MG63 (cell line): ENCODE results near the gene FAM53B. TPM values are rescaled to one million over a fixed set of nuclear protein-coding genes. Genes with fewer than 3 reads are reported as not detected.

ENCODE experiments used
- DNase-seq: peaks from one replicate; pipeline ENCODE4 v3.0.0-alpha.2; 2020
- H3K27me3 ChIP-seq: fragments of 250-450 bp; sonication (Bioruptor Pico); 2 replicates; pipeline ENCODE4 v1.5.1; 2020; ENCODE audit warnings: mild to moderate bottlenecking, moderate library complexity
- H3K36me3 ChIP-seq: fragments of 250-450 bp; sonication (Bioruptor Pico); 2 replicates; pipeline ENCODE4 v1.5.1; 2020; ENCODE audit warnings: mild to moderate bottlenecking, moderate library complexity
- H3K4me3 ChIP-seq: fragments of 250-450 bp; sonication (Bioruptor Pico); 2 replicates; pipeline ENCODE4 v1.5.1; 2020; ENCODE audit warnings: mild to moderate bottlenecking, moderate library complexity
- H3K9me3 ChIP-seq: fragments of 250-450 bp; sonication (Bioruptor Pico); 2 replicates; pipeline ENCODE4 v1.5.1; 2020; ENCODE audit warnings: mild to moderate bottlenecking, moderate library complexity
- total RNA-seq: library from RNA; depleted of rRNA; stranded (reverse); fragments of >200 nt; shearing (Covaris generic); gene quantifications from 2 replicates; pipeline ENCODE4 v1.2.3, GENCODE V29; 2014; ENCODE audit warnings: low replicate concordance

FAM53B gene
- total RNA-seq, 1 experiment from 2014 or later: 14.4 TPM

GRCh38 chr10:124681626-124682552 is 62.3 kb downstream of the FAM53B start:
- H3K4me3 ChIP-seq: no peak overlapping the region
- H3K36me3 ChIP-seq: peaks cover 10% of the 10 kb centered on the region
- DNase-seq: no peak
- no peaks in the 10 kb centered on the region for H3K9me3 ChIP-seq
- no peaks in the 10 kb centered on the region for H3K27me3 ChIP-seq

GRCh38 chr10:124681091-124681490 is 63.1 kb downstream of the FAM53B start:
- no peak for DNase-seq
- no peaks in the 10 kb centered on the region for H3K9me3 ChIP-seq
- no peak overlapping the region for H3K4me3 ChIP-seq
- peaks cover 10% of the 10 kb centered on the region for H3K36me3 ChIP-seq
- H3K27me3 ChIP-seq: no peaks in the 10 kb centered on the region

DNA sequence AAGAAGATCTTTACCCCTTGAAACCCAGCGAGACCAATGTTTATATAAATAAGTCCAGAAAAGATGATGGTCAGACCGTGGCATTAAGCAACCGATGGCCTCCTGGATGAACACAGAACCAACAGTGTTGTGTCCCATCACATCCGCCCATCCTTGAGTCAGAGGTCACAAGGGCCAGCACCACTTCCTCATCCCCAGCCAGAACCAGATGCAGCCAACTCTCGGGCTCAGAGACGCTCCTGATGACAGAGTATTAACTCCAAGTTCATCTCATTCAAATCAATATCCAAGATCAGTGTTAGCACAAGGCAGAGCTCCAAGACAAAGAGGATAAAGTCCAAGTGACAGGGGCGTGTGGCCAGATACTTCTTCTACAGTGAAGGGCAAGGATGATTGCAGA is 63.5 kb downstream of the FAM53B start:
- DNase-seq: no peak
- Histone ChIP-seq H3K4me3 (no peak overlapping the region), H3K9me3 (no peaks in the 10 kb centered on the region), H3K27me3 (no peaks in the 10 kb centered on the region), H3K36me3 (peaks cover 10% of the 10 kb centered on the region)

DNA sequence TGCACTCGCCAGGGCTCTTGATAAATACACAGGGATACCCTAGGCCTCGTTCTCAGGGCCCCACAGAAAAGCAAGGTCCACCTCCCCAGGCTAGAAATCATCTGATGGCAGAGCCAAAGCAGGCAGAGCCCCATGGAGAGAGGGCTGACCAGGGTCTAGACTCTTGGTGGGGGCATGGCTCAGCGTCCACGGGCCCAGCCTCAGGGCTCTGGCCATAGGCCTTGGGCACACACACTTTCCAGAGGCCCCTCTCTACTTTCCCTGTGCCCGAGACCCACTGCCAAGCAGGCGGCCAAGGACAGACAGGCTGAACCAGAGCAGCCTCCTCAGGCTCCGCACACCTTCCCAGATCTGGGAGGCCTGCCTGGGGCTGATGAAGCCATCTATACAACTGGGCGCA is 64.8 kb downstream of the FAM53B start:
- Histone ChIP-seq H3K36me3 (peaks cover 10% of the 10 kb centered on the region), H3K27me3 (no peaks in the 10 kb centered on the region), H3K9me3 (no peaks in the 10 kb centered on the region), H3K4me3 (no peak overlapping the region)
- no peak for DNase-seq

GRCh38 chr10:124678557-124679240 is 65.5 kb downstream of the FAM53B start:
- no peak for DNase-seq
- H3K9me3 ChIP-seq: no peaks in the 10 kb centered on the region
- peaks cover 10% of the 10 kb centered on the region for H3K36me3 ChIP-seq
- no peak overlapping the region for H3K4me3 ChIP-seq
- H3K27me3 ChIP-seq: no peaks in the 10 kb centered on the region

DNA sequence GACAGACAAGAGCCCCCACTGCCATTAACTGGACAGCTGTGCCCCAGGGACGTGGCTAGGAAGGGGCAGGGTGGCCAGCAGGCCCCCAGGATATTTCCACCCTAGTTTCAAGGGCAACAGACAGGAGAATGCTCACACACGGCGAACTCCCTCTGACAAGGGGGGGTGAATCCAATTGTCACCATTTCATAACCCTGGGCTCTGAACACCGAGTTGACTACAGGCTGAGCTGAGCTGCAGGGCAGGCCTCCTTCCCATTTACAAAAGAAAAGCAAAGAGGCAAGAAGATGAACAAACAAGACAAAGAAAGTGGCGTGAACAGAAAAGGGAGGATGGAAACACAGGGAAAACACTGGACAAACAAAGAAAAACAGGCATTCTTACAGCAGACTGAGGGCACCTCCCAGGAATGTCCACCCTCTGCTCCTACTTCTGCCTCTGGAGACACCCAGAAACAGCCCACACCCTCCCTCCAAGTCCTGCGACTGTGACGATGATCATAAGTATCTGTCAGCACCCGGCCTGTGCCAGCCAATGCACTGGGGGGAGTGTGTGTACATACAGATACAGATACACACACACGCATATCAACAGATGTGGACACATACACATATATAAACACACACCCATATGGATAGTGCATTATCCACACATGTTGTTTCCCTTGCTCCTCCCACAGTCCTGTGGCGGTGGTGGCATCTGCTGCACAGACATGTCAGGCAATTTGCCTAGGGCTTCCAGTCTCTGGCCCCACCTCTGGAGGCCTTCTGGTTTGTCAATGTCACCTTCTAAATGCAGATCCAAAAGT is 66.2 kb downstream of the FAM53B start:
- H3K4me3 ChIP-seq: no peak overlapping the region
- DNase-seq: no peak
- no peaks in the 10 kb centered on the region for H3K27me3 ChIP-seq
- H3K9me3 ChIP-seq: no peaks in the 10 kb centered on the region
- H3K36me3 ChIP-seq: peaks cover 6% of the 10 kb centered on the region; the same call in 1 of the 2 replicates

DNA sequence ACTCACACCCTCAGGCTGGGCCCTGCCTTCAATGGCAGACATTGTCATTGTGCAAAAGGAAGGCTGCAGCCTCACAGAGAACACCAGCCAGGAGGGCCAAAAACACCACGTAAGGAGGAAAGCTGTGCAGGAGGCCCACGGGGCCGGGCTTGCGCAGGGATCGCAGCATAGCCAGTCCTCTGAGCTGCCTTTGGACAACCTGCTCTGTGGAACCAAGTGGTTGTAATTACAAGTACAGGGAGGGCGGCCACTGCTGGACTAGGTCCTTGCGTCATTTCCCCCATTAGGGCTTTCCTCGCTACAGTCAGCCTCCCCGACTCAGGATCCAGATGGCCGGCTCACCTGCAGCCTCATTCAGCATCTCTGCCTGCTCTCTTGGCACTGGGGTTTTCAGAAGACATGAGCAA is 66.9 kb downstream of the FAM53B start:
- no peaks in the 10 kb centered on the region for H3K9me3 ChIP-seq
- no peak for DNase-seq
- no peak overlapping the region for H3K4me3 ChIP-seq
- no peaks in the 10 kb centered on the region for H3K27me3 ChIP-seq
- H3K36me3 ChIP-seq: peaks cover 6% of the 10 kb centered on the region; the same call in 1 of the 2 replicates

GRCh38 chr10:124676416-124677062 is 67.6 kb downstream of the FAM53B start:
- Histone ChIP-seq H3K4me3 (no peak overlapping the region), H3K27me3 (no peaks in the 10 kb centered on the region), H3K36me3 (peaks cover 6% of the 10 kb centered on the region; the same call in 1 of the 2 replicates), H3K9me3 (no peaks in the 10 kb centered on the region)
- DNase-seq: no peak

GRCh38 chr10:124675824-124676223 is 68.4 kb downstream of the FAM53B start:
- H3K9me3 ChIP-seq: no peaks in the 10 kb centered on the region
- no peak for DNase-seq
- H3K27me3 ChIP-seq: no peaks in the 10 kb centered on the region
- peaks cover 1% of the 10 kb centered on the region; the same call in 1 of the 2 replicates for H3K36me3 ChIP-seq
- no peak overlapping the region for H3K4me3 ChIP-seq

DNA sequence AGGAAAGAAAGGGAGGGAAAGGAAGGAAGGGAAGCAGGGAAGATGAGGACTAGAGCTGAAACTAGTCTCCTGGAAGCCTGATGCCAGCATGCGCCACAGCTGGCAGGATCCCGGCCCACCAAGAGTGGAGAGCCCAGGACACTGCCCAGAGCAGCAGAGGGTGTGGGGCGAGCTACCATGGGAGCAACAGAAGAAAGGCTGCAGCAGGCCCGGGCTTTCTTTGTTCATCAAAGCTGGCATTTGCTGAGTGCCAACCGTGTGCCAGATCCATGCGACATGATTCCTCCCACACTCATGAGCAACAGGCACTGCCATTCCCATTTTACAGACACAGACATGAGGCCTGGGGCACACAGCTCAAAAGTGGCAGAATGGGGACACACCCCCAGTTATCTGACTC is 68.9 kb downstream of the FAM53B start:
- Histone ChIP-seq H3K4me3 (no peak overlapping the region), H3K36me3 (no peaks in the 10 kb centered on the region)
- no peak for DNase-seq

GRCh38 chr10:124674768-124675222 is 69.4 kb downstream of the FAM53B start:
- H3K36me3 ChIP-seq: no peaks in the 10 kb centered on the region
- no peaks in the 10 kb centered on the region for H3K27me3 ChIP-seq
- H3K4me3 ChIP-seq: no peak overlapping the region
- no peaks in the 10 kb centered on the region for H3K9me3 ChIP-seq
- DNase-seq: no peak

More for the DNA sequence above, 68.9 kb downstream of the FAM53B start:
- Histone ChIP-seq H3K9me3 (no peaks in the 10 kb centered on the region), H3K27me3 (no peaks in the 10 kb centered on the region)

DNA sequence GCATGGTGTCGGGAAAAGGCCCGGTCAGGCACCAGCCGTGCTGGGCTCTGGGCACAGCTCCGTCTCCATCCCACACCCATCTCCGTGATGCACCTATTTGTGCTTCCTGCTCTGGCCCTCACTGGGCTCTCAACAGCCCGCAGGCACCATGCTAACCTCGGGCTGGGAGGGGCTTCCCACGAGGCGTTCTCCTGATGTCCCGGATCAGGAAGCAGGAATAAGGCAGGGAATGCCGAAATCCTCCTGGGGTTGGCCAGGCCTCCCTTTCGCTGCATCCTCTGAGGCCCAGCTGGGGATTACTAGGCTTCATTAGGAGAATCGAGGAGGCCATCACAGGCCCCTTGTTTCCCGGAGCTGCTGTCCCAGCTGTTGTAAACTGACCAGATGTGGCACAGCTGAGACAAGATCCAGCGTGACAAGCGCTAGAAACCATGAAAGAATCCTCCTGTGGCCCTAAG is 72.0 kb downstream of the FAM53B start:
- Histone ChIP-seq H3K9me3 (no peaks in the 10 kb centered on the region), H3K4me3 (no peak overlapping the region), H3K27me3 (no peaks in the 10 kb centered on the region), H3K36me3 (no peaks in the 10 kb centered on the region)
- DNase-seq: no peak

DNA sequence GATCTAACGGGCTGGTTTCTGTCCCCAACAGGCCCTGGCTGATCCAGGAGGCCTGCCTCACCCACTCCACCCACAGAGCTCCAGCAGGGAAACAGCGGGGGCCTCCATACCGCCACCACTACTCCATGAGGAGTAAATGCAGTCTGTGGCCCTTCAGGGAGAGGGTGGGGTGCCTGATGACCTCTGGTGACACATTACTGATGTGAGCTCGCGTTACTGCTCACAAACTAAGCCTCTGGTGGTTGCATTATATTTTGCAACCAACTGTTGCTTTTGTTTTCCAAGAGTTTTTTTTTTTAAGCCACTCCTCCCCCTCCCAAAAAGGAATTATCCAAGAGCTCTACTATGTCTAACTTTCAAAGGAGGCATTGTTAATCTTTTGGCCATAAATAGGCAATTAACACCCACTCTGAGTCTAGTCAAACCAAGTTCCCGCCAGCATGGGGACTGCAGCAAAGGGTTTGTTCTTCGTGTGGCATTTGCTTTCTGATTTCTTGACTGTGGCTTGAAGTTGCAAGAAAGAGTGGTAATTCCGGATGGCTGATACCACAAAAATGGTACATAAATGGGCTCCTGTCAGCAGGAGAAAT is 72.6 kb downstream of the FAM53B start:
- DNase-seq: peak; percentile 21
- no peaks in the 10 kb centered on the region for H3K9me3 ChIP-seq
- no peaks in the 10 kb centered on the region for H3K36me3 ChIP-seq
- H3K27me3 ChIP-seq: no peaks in the 10 kb centered on the region
- H3K4me3 ChIP-seq: no peak overlapping the region

DNA sequence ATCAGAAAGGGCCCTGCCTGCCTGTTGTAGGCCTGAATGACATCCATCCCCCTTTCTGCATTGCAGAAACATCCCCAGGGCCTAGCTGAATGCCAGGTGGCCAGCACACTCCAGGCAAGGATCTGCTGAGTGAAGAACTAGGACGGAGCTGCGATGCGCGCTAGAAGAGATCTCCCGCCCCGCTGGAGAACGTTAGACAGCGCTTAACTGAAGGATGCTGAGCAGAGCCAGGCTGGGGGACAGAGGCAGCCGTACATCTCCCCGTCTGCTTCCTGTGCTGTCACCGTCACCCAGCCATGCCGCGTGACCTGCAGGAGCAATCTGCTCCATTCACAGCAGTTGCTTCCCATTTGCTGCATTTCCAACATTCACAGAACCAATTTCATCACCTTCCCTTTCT is 73.3 kb downstream of the FAM53B start:
- Histone ChIP-seq H3K36me3 (no peaks in the 10 kb centered on the region), H3K9me3 (no peaks in the 10 kb centered on the region), H3K27me3 (no peaks in the 10 kb centered on the region), H3K4me3 (no peak overlapping the region)
- no peak for DNase-seq

DNA sequence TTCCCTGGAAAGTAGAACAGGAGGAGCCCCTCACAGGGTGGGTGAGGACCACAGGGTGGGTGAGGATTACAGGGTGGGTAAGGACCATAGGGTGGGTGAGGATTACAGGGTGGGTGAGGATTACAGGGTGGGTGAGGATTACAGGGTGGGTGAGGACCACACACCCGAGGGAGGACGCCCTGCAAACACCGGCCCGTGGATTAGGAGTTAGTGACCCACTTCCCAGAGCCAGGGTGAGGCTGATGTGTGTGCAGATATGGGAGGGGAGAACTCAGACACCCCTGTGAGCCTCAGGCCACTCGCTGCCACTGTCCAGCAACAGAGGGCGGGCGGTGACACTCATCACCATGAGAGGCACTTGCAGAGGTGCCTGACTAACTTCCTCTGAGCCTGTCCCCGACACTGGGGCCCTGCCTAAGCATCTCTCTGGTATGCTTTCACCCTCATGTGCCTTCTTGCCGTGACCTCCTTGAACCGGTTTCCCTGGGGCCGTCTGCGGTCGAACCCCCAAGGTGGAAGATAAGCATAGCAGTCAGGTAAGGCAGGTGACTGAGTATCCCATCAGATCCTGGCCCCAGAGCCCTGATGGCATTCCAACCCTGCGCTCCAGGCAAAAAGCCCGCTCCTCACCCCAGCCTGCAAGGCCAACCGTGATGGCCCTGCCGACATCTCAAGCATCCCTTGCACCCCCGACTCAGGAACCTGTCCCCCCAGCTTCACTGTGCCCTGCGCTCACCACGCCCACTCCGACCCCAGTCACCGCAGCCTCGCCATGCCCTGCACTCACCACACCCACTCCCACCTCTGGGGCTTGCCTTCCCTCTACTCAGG is 74.1 kb downstream of the FAM53B start:
- no peaks in the 10 kb centered on the region; the same call in 1 of the 2 replicates for H3K36me3 ChIP-seq
- no peak overlapping the region for H3K4me3 ChIP-seq
- no peak for DNase-seq
- H3K9me3 ChIP-seq: no peaks in the 10 kb centered on the region
- no peaks in the 10 kb centered on the region for H3K27me3 ChIP-seq
